GM19193 (cell line): ENCODE measurements around the gene TMEM161B.
A peak's percentile ranks its signal among the peaks of the same experiment; 100 is the strongest.

Experiments
- POLR2A ChIP-seq: IDR thresholded peaks from 4 replicates; pipeline ENCODE4 v1.6.1; 2011; ENCODE audit not compliant: insufficient read depth, insufficient read length; ENCODE audit errors: extremely low read depth

Gene TMEM161B

DNA sequence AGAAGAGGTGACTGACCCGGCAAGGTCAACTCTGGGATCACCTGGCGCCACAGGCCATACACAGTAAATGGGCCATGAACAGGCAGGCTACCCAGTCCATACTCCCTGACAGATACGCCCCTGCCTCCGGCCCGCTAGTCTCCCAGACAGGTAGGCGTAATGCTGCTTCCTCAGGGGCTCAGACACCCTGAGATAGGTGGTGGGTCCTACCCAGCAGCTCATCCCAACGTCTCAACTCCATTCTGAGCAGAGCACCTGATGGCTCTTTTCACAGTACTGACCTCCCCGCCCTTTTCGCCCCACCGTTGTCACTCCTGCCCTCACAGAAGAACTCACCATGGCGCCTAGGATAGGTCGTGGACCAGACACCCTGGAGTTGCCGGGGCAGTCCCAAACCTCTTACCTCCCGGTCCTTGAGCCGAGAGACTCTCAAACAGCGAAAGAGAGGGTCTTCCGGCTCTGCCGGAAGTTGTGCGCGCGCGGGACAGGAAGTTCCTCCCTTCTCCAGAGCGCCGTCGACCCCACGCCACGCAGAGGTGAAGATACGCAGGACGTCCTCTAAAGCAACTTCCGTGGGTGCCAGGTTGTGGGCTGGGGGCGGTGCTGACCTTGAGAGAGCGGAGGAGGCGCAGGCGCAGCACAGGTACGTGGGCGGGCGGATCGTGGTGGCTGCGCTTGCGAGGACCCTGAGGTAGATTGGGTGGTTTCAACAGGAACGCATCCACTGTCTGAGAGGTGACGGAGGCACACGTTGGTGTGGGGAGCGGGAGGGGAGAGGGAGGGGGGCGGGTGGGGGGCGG is at the start of gene TMEM161B:
Gene TMEM161B, minus strand, starts transcription at position 461 of the 800 bp plus-strand sequence. Its CDS starts 122 bp downstream, at position 339.
- peak; percentile 91 for TF ChIP-seq POLR2A

DNA sequence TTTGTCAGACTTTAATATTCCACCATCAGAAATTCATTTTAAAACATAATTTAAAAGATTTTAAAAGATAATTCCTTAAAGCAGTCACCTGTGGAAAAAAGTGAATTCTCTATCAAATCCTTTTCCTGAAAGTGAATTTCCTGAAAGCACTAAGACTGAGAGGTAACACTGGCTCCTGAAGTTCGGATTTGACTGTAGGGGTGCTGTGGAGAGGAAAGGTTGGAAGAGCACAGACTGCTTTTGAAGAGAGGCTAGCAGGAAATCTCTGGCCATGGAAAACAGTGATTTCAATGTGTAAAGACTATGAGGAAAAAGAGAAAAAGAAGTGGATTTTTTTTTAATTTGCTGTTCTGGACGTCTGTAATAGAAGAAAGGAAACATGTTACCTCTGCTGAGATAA is 35.7 kb upstream of the TMEM161B start:
- TF ChIP-seq POLR2A = no peak

DNA sequence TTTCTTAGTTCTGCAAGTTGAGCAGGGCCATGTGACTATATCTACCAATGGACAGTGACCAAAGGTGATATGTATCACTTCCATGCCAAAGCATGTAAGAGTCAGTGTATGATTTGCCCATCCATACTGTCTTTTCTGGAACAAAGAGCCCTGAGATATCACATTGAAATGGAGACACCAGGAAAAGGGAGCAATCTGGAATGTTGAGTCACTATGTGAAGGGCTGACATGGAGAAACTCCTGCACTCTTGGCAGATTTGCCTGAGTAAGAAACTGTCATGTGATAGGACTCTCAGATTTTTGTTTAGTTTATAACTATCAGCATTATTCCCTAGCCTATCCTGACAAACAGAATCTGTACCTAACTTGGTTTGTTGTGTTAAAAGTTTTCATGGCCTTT is 29.8 kb upstream of the TMEM161B start:
- TF ChIP-seq POLR2A = no peak

DNA sequence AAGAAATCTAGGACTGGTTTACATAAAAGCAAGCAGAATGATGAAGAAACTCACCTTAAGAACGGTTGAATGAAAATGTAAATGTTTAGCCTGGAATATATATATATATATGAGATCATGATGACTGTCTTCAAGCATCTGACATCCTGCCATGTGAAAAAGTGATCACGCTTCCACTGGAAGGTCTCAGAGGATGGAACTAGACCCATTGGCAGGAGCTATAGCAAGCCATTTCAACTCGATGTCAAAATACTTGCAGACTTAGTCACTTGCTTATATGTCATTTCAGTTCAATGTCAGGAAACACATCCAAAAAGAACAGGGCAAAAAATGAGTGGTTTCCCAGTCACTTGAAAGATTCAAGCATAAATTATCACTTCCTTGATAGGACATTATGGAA is 22.2 kb upstream of the TMEM161B start:
- no peak for TF ChIP-seq POLR2A

DNA sequence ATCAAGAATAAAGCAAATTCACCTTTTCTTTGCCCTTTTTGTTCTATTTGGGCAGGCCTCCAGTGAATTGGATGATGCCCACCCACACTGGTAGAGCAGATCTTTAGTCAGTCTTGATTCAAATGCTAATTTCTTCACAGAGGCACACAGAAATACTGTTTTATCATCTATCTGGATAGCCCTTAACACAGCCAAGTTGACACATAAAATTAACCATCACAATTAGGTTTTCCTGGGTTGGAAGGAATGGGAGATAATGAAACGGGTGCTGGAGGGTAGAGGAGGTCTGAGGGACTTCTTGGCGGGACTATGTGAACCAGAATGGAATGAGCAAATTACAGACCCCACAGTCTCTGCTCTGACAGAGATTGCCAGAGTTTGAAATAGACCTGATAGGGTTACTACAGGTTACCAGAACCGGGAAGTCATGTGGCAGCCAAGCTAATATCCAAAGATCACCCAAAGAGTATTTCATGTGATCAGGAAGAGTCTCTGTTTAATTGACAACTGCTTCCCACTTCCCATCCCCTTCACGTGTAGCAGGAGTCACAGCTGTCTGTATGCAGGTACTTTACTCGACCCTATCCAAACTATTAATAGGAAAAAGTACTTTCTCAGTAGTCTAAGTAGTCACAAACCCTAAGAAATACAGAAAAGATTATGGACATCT is 20.0 kb upstream of the TMEM161B start:
- no peak for TF ChIP-seq POLR2A

DNA sequence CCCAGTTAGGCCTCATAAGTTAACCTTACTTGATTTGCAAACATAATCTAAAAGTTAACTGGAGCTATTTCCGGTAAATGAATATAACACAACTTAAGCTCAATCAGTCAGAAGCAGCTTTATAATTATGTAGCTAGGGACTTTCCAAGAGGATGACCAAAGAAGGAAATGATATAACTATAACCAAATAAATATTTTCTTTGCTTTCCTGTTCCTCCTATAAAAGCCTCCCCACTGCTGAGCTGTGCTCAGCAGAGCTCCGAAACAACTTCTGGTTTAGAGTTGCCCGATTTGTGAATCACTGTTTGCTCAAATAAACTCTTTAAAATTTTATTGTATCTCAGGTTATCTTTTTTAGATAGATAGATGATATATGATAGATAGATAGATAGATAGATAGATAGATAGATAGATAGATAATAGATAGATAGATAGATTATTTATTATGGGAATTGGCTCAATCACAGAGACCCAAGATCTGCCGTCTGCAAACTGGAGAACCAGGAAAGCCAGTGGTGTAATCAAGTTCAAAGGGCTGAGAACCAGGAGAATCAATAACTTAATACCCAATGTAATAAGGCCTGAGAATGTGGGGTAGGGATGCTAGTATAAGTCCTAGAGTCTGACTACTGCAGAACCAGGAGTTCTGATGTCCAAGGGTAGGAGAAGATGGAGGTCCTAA is 19.3 kb upstream of the TMEM161B start:
- TF ChIP-seq POLR2A = no peak

DNA sequence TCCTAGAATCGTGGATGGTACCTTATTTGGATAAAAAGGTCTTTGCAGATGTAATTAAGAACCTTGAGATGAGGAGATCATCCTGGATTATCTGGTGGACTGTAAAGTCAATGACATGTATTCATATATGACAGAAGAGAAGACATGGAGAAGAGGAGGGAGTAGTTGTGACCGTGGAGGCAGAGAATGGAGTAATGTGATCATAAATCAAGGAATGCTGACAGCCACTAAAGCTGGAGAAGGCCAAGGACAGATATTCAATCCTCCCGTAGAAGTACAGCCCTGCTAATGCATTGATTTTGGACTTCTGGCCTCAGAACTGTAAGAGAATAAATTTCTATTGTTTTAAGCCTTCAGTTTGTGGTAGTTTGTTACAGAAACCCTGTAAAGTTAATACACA is 18.7 kb upstream of the TMEM161B start:
- TF ChIP-seq POLR2A = no peak

DNA sequence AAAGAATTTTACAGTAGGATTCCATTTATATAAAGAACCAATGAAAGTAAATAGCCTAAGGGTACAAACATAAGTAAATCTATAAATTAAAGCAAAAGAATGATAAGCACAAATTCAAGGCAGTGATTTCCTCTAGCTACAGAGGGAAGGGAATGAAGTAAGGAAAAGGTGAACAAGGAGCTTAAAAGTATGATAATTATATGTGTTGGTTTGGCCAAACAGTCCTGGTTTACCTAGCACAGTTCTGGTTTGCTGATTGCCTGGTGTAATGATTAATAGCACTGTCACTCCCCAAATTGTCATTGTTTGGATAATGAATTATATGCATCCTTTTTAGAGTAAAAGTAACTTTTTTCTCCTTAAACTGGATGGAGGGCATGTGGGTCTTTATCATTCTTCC is 15.0 kb upstream of the TMEM161B start:
- no peak for TF ChIP-seq POLR2A

DNA sequence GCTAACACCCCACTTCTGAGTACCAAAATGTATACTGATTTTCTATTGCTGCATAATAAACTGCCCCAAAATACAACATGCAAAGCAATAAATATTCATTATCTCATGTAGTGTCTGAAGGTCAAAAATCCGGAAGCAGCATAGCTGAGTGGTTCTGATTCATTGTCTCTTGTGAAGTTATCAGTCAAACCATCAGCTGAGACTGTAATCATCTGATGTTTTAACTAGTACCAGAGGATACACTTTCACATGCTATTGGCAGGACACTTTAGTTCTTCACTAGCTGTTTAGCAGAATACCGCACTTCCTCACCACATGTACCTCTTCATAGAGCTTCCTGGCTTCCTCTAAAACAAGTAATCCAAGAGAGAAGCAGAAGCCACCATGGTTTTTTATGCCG is 12.7 kb upstream of the TMEM161B start:
- no peak for TF ChIP-seq POLR2A

DNA sequence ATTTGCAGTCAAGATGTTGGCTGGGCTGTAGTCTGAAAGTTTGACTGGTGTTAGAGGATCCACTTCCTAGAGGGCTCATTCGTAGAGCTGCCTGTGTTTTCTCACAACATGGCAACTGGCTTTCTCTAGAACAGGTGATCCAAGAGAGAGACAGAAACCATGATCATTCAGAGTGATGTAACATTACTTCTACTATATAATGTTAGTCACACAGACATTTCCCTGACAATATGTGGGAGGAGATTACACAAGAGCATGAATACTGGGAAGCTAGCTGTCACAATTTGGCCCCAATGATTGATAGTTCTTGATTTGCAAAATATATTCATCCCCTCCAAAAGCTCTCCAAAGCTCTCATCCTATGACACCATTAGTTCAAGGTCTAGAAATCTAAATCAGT is 10.9 kb upstream of the TMEM161B start:
- no peak for TF ChIP-seq POLR2A

DNA sequence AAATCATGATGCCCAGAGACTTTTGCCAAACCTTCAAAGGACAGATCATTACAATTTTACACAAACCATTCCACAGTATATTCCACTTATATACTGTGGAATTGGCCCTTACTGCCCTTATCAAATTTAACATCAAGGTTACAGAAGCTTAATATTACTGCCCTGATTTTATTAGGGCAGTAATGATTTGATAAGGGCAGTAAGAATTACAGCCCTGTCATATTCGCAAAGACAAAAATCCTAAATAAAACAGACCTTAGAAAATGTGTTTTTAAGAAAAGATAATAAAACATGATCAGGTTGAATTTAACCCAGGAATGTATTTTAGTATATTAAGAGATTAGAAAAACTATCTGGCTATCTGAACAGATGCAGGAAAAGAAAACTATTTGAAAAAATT is 7.7 kb upstream of the TMEM161B start:
- TF ChIP-seq POLR2A = no peak

DNA sequence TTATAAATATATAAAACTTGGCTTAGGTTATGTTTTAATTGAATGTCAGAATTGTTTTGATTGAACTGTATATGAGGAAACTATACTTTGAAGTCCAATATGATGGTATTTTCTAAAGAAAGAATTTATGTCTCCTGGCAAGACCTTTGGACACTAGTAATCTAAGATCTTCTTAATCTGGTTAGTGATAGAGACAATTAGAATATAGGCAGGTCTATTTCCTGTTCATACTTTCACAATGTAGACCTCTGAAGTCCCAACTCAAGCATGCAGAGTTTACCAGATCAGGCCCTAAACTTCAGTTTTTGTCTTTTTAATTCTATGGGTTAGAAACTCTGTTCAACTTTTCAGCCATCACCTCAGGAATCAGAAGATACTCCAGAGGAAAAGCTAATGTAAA is 6.9 kb upstream of the TMEM161B start:
- no peak for TF ChIP-seq POLR2A

DNA sequence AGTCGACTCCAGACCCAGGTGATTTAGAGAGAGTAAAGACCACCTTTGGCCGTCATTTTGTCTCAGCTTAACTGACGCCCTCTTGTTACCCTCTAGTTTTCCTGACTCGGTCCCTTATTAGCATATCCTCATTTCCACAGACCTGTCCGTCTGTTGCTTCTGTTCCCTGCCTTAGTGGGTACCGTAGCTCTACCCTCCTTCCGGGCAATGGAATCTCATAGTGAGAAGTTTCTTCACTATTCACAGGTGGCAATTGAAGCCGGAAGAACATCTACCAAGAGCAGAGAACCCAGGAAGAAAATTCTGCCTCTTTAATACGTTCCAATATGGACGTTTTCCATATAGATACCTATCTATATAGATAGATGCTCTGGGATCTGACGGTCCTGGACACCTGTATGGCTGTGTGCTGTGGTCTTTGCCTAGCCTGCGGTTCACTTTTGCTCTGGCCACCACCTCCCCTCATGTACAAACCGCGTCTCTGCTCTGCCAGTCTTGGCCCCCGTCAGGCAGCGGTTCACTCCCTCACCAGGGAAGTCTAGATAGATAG is 652 bp upstream of the TMEM161B start:
- TF ChIP-seq POLR2A = no peak

DNA sequence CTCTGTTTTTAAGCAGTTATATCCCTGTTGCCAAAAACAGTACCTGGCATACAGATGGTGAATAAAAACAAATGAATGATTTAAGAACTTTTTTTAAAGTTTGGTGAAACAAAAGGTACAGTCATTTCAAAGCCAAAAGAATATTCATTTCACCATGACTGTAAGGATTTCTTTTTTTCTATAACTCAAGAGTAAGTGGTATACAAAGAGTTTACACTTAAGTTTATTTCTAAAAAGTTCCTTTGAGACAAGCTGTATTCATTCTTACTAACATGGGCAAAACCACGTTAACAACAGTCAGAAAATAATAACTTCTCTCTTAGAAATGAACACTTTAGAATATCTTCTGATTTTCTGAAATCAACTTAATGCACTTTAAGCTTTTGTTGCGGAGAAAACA is 5.3 kb downstream of the TMEM161B start:
- no peak for TF ChIP-seq POLR2A

DNA sequence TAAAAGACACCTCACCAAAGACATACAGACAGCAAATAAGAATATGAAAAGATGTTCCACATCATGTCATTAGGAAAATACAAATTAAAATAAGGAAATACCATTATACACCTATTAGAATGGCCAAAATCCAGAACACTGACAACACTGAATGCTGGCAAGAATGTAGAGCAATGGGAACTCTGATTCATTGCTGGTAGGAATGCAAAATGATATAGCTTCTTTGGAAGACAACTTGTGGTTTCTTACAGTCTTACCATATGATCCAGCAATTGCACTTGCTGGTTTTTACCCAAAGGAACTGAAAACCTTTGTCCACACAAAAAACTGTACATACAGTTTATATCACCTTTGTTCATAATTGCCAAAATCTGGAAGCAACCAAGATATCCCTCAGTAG is 6.5 kb downstream of the TMEM161B start:
- TF ChIP-seq POLR2A = no peak
